ENCODE measurements around the gene KRTAP5-6.

The KRTAP5-6 gene

DNA sequence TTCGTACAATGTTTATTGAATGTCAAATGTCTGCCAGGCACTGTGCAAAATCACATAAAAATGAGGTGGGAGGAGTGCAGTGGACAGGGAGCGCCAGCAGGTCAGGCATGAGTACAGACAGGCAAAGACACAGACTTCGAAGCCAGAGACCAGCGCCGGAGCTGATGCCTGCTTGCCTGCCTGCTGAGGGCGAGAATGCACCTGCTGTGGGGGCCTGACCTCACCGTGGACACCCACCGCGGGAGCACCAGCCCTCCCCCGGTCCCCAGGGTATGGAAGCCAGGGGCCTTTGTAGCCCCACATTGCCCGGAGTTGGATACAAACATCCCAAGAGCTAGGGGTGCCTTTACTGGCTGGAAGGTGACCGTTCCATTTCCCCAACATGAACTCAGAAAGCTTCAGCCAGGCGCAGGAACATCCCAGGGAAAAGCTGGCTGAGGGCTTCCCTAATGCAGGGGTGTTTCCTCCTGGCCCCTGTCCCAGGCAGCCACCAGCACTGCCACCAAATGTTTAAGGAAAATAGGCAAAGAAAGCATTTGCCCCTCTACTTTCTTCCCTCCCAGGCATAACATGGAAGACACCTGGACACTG, 35.5 kb downstream of the KRTAP5-6 start:
- DNase-seq, result no peak

DNA sequence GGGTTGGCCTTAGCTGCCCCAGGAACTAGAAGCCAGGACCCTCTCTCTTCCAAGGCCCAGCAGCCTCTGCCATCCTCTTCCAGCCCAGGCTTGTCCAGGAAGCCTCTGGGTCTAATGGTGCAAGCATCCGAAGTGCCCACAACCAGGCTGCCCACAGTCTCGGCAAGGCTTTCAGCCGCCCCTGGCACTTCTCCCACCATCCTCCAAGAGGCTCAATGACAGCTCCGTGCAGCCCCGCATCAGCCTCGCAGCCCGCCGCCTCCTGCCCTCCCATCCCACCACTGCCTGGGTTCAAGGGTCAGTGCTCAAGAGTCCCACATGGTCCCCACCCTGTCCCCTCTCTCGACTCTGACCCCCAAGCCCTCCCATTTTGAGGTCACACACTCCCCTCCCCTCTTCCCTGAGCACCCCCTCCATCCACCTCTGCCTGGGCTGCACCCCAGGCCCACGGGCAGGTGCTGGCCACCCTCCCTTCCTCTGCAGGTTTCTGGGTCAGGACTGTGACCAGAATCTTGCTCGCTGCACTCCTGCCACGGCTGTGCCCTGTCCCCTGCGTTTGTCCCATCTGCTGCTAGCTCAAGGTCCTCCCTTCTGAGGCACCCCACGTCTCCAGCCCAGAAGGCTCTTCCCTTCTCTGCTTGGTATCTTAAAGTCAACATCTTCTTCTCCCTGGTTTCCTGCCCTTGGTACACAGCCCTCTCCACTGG, 36.2 kb downstream of the KRTAP5-6 start:
- DNase-seq, result no peak

DNA sequence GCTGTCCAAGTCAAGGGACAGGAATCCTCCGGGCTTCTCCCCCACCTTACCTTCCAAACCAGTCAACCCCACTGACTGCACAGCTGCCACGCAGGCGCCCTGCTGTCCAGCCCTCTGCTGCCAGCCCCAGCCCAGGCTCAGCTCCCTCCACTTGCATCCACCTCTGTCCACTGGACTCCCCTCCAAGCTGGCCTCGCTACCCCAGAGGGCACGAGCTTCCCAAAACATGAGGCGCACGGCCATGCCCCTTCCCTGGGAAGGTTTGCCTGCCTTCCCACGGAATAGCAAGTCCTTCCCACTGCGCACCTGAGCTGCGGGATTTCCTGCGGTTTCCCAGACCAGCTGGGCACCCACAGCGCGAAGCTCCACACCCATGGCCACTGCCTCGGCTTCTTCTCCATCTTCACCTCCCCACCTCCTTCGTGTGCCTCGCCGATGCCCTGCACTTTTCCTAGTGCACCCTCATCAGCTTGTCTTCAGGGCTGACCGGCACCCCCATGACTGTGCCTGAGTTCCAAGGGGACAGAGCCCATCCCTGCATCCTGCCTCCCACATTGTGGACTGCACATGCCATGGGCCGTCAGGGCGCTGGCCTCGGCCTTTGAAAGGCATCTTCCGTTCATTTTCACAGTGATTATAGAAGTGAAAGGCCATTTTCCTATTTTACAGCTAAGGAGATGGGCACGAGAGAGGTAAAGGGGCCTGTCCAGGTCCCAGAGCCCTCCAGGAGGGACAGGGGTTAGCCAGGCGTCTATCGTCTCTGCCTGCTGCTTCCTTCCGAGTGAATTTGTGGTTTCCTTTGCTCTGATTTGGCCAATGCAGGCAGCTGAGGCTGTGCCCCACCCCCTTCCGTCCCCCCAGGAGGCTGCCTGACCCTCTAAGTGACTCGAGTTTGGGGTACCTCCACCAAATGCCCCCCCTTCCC, 37.0 kb downstream of the KRTAP5-6 start:
- DNase-seq, result no peak

DNA sequence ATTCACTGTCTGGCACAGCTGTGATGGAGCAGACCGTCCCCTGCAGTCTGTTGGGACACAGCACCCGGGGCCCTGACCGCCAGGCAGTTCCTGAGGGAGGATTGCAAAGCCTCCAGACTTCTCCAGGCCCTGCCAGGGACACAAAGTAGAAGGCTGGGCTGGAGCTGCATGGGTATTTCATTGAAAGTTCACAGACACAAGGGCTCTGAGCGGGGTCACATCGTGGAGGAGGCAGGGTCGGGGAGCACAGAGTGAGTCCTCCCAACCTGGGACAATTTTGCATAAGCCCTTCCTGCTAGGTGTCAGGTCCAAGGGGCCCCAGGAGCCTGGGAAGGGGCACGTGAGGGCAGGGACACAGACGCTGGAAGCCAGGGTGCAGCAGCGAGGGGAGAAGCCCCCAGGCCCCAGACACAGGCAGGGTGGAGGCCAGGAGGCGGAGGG, 37.7 kb downstream of the KRTAP5-6 start:
- no peak for DNase-seq

DNA sequence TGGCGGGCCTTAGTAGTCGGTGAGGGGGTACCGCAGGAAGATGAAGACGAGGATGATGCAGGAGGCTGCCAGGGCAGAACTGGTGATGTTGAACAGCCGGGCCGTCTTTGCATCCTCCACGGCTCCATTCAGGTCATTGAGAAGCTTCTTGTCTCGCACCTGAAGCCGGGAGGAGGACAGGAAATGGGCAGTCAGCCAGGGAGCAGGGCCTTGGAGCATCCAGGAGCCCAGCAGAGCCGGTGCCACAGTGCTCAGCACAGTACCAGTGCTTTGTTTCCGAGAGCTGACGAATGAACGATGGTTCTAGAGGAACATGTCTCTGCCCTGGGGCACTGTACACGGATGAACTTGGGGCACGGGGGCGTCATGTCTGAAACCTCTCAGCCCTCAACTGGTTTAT, 38.3 kb downstream of the KRTAP5-6 start:
- no peak for DNase-seq

GRCh38 chr11:1736447-1736992, 39.5 kb downstream of the KRTAP5-6 start:
- DNase-seq, result no peak

DNA sequence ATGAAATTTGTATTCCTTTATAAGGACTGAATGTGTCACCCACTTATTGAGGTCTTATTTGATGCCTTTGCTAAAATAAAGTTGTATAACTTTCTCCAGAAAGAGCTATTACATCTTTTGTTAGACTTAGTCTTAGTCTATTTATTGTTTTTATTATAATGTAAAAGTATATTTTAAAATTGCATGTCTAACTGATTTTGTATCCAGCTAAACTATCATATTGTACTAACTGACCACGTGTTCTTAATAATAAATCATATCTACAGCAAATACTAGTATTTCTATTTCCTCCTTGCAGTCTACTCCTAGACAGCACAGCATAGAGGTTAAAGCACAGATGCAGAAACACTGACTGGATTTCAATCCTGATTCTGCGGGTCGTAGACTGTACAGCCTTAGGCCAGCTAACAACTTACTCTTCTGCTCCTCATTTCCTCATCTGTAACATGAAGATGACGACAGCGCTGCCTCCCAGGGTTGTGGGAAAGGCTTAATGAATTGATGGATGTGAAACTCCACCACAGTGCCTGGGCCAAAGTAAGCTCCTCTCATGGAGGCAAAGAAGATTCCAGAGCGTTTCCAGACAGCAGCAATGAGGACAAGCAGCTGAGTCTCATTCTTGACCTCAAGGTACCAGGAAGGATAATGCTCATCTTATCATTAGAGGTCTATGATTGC, 40.2 kb downstream of the KRTAP5-6 start:
- DNase-seq, result no peak

GRCh38 chr11:1738380-1738779, 41.4 kb downstream of the KRTAP5-6 start:
- DNase-seq, result no peak

GRCh38 chr11:1739576-1739975, 42.6 kb downstream of the KRTAP5-6 start:
- no peak for DNase-seq

GRCh38 chr11:1740786-1741530, 44.0 kb downstream of the KRTAP5-6 start:
- DNase-seq, result no peak

DNA sequence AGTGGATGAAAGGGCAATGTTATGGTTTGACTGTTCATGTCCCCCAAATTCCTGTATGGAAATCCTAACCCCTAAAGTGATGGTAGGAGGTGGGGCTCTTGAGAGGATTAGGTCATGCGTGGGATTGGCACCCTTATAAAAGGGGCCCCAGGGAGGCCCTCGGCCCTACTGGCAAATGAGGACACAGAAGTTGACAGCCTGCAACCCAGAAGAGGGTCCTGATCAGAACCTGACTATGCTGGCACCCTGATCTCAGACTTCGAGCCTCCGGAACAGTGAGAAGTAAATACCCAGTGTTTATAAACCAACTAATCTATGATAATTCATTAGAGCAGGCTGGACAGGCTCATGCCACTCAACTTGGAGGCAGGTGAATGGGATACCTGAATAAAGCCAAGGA, 44.7 kb downstream of the KRTAP5-6 start:
- DNase-seq, result no peak

GRCh38 chr11:1742371-1742770, 45.4 kb downstream of the KRTAP5-6 start:
- DNase-seq, result no peak

DNA sequence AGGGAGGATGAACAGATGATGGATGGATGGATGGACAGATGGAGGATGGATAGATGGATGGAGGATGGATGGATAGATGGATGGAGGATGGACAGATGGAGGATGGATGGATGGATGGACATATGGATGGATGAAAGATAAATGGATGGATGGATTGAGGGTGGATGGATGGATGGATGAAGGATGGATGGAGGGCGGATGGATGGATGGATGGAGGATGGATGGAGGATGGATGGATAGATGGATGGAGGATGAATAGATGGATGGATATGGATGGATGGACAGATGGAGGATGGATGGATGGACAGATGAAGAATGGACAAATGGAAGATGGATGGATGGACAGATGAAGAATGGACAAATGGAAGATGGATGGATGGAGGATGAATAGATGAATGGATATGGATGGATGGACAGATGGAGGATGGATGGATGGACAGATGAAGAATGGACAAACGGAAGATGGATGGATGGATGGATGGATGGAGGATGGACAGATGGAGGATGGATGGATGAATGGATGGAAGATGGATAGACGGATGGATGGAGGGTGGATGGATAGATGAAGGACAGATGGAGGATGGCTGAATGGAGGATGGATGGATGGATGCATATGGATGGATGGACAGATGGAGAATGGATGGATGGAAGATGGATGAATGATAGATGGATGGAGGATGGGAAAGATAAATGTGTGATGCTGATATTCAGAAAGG, 46.0 kb downstream of the KRTAP5-6 start:
- no peak for DNase-seq

DNA sequence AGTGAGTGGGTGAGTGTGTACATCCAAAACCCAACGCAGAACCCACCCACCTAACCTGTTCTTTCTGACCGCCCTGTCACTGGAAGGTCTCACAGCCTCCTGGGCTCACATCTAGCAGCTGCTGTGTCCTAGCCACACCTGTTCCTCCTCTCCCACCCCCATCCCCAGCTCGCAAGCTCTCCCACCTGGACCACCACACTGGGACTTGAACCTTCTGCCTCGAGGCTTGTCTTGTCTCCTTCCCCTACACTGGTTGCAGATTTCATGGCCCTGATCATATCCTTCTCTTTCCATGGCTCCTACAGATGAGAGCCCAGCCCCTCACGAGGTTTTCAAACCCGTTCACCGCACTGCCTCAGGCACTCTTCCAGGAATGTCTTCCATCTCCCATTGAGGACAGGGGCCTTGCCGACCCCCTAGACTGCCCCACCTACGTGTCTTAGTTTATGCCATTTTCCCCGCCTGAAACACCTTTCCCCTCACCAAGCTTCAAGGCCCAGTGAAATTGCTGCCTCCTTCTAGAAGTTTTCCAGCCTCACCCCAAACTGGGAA, 46.7 kb downstream of the KRTAP5-6 start:
- no peak for DNase-seq

DNA sequence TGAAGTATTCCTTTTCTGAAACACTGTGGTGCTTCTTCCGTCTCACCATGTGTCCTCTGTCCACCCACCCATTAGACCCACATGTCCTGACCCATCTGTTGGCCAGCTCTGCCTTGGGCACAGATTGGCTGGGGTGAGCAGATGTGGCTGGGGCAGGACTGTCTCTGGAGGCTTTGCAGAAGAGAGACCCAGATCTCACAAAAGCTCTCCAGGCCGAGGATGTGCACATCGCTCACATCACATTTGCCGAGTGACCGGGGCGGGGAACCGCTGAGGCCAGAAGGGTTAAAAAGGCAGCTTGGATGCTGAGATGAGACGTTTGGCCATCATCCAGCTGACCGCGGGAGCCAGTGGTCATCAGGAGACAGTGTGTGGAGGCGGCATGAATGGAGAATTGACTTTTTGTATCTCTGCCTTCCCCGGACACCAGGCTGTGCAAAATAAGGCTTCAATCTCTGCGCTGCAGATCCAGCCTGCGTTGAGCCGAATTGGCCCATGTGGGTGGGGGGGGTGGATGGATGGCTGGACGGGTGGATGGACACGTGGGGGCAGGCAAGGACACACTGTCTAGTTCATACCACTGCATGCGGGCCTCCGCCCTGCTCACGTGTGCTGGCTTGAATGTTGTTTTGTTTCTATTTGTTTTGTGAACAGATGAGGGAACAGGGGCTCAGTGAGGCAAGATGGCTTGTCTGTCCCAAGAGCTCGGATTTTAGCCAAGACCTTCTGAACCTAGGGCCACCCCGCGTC, 47.3 kb downstream of the KRTAP5-6 start:
- DNase-seq, result peak in 26 of 56 donors; percentile 23 to 75 (median 48)

DNA sequence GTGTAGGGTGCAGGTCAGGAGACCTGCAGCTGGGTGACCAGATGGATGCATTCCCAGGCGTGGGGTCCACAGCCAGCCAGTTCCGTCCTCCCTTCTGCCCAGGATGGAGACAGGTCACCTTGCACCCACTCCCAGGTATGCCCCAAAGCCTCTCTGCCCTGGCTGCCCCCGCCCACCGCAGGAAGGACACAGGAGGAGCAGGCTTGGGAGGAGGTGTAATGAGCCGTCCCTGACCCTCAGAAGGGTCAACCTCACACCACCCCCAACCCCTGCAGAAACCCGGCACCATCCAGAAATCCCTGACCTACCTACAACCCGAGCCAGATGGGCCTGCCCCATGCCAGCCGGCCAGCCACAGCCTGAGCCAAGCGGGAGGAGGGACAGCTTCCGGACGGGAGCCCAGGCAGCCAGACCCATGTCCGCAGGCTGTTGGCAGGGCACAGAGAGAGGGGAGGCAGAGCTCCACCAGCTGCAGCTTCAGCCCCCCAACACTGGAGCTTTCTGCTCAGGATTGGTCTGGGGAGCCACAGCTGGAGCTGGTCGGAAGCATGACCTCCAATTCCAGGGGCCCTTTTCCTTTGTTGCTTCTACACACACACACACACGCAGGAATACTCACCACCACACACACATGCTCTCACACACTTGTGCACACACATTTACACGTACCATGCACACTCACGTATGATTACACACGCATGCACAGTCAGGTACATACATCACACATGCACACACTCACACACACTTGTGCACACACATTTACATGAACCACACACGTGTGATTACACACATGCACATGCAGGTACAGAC, 48.1 kb downstream of the KRTAP5-6 start:
- peak in 8 of 56 donors; percentile 26 to 49 (median 35) for DNase-seq

DNA sequence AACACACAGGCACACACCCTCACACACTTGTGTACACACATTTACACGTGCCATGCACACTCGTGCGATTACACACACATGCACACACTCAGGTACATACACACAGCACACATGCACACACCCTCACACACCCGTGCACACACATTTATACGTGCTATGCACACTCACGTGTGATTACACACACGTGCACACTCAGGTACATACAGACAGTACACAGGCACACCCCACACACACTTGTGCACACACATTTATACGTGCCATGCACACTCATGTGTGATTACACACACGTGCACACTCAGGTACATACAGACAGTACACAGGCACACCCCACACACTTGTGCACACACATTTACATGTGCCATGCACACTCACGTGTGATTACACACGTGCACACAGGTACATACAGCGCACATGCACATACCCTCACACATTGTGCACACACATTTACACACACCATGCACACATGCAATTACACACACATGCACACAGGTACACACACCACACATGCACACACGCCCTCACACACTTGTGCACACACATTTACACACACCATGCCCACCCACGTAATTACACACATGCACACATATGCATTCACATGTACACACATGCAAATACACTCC, 48.8 kb downstream of the KRTAP5-6 start:
- DNase-seq, result no peak
